NCI-H2196 (cell line): Measurements from ENCODE around the gene SALL3.

ENCODE experiments used
- DNase-seq: peaks from one replicate; lab custom pipeline; 2025; ENCODE audit not compliant: unreplicated experiment; lab: John Stamatoyannopoulos, UW

Gene SALL3

GRCh38 chr18:78979056-78979729 lies 425 bp upstream of the SALL3 start:
- DNase-seq, result peak; percentile 45

- DNase-seq, result peak; percentile 41
Measured at GRCh38 chr18:78980279-78980771, 707 bp downstream of the SALL3 start.

DNA sequence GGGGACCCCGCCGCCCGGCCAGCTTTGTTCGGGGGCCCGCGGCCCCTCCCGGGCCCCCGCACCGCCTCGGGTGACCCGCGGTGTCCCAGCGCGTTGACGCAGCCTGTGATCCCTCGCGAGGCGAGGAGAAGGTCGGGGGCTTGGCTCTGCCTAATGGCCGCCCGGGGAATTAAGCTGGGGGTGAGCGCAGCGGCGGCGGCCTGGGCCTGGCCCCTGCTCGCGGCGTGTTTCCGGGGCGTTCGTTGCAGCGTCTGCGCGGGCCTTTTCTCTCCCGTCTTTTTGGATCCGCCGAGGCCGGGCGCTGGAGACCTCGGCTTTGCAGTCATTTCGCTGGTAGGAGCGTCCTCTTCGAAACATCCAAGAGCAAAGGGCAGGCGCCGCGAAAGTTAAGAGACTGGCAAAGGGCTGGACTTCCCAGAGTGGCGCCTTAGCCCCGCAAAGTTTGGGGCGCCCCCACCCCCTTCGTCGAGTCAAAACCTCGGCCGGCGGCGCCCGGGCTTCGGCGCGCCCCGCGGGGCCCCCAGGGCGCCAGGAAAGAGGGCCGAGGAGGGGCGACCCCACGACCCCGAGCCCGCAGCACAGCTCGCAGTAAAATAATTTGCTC lies 1.3 kb downstream of the SALL3 start:
- DNase-seq, result no peak

GRCh38 chr18:78981394-78981831 lies 1.8 kb downstream of the SALL3 start:
- DNase-seq, result no peak

- DNase-seq, result no peak
Measured at GRCh38 chr18:78981989-78982620, 2.5 kb downstream of the SALL3 start.

DNA sequence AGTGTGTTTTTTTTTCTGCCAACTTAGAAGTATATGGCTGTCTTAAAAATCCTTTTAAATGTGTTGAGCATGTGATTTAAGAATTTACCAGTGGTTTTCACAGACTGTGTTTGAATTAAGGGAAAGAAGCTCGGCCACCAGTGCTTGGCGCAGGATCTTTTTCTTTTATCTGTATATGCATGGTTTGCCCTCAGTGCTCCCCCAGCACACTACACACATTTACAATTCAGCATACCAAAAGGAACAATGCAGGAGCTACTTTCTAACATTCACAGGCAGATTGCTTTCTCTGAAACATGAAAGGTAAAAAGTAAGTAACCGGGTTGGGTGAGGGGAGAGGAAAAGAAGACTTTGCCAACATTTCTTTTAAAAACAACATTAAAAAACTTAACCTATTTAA lies 3.9 kb downstream of the SALL3 start:
- no peak for DNase-seq

- DNase-seq, result peak; percentile 79
Measured at GRCh38 chr18:78984941-78985784, 5.5 kb downstream of the SALL3 start.

- DNase-seq, result peak; percentile 68
Measured at GRCh38 chr18:78986018-78986481, 6.4 kb downstream of the SALL3 start.

DNA sequence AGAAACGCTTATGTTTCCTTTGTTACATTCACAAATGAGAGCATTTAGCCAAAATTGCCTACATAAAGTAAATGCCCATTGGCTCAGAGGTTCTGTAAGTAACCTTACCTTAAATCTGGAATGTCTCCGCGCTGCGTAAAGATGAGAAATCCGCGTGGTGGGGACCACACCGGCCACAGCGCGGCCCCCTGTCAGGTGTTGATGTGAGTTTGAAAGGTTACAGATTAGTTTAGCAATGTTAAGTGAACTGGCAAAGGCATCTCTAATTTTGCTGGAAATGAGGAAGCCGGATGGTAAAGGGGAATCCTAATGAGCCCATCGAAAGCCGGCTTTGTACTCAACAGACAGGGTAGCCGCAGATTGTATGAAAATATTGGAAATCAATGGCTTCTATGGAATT lies 11.8 kb downstream of the SALL3 start:
- DNase-seq, result no peak

DNA sequence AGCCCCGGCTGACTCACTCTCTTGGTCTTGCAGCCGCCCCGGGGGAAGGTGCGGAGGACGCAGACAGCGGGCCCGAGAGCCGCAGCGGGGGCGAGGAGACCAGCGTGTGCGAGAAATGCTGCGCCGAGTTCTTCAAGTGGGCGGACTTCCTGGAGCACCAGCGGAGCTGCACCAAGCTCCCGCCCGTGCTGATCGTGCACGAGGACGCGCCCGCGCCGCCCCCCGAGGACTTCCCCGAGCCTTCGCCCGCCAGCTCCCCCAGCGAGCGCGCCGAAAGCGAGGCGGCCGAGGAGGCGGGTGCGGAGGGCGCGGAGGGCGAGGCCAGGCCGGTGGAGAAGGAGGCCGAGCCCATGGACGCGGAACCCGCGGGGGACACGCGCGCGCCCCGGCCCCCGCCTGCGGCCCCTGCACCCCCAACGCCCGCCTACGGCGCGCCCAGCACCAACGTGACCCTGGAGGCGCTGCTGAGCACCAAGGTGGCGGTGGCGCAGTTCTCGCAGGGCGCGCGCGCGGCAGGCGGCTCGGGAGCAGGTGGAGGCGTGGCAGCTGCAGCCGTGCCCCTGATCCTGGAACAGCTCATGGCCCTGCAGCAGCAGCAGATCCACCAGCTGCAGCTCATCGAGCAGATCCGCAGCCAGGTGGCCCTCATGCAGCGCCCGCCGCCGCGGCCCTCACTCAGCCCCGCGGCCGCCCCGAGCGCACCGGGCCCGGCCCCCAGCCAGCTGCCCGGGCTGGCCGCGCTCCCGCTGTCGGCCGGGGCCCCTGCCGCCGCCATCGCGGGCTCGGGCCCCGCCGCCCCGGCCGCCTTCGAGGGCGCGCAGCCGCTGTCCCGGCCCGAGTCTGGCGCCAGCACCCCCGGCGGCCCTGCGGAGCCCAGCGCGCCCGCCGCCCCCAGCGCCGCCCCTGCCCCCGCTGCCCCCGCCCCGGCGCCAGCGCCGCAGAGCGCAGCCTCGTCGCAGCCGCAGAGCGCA lies 12.7 kb downstream of the SALL3 start:
- DNase-seq, result peak; percentile 75

DNA sequence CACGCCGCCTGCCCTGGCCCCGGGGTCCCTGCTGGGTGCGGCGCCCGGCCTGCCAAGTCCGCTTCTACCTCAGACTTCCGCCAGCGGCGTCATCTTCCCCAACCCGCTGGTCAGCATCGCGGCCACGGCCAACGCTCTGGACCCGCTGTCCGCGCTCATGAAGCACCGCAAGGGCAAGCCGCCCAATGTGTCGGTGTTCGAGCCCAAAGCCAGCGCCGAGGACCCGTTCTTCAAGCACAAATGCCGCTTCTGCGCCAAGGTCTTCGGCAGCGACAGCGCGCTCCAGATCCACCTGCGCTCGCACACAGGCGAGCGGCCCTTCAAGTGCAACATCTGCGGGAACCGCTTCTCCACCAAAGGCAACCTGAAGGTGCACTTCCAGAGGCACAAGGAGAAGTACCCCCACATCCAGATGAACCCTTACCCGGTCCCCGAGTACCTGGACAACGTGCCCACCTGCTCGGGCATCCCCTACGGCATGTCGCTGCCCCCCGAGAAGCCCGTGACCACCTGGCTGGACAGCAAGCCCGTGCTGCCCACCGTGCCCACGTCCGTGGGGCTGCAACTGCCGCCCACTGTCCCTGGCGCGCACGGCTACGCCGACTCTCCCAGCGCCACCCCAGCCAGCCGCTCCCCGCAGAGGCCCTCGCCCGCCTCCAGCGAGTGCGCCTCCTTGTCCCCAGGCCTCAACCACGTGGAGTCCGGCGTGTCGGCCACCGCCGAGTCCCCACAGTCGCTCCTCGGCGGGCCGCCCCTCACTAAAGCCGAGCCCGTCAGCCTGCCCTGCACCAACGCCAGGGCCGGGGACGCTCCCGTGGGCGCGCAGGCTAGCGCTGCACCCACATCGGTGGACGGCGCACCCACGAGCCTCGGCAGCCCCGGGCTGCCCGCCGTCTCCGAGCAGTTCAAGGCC lies 13.7 kb downstream of the SALL3 start:
- DNase-seq, result no peak

- DNase-seq, result no peak
Measured at GRCh38 chr18:78994000-78994399, 14.4 kb downstream of the SALL3 start.

DNA sequence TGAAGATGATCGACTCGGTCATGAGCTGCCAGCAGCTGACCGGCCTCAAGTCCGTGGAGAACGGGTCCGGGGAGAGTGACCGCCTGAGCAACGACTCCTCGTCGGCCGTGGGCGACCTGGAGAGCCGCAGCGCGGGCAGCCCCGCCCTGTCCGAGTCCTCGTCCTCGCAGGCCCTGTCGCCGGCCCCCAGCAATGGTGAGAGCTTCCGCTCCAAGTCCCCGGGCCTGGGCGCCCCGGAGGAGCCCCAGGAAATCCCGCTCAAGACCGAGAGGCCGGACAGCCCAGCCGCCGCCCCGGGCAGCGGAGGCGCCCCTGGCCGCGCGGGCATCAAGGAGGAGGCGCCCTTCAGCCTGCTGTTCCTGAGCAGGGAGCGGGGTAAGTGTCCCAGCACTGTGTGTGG lies 14.9 kb downstream of the SALL3 start:
- DNase-seq, result no peak

GRCh38 chr18:78994977-78995582 lies 15.5 kb downstream of the SALL3 start:
- no peak for DNase-seq

- no peak for DNase-seq
Measured at GRCh38 chr18:78995740-78996395, 16.2 kb downstream of the SALL3 start.

- no peak for DNase-seq
Measured at GRCh38 chr18:78996741-78997490, 17.3 kb downstream of the SALL3 start.

DNA sequence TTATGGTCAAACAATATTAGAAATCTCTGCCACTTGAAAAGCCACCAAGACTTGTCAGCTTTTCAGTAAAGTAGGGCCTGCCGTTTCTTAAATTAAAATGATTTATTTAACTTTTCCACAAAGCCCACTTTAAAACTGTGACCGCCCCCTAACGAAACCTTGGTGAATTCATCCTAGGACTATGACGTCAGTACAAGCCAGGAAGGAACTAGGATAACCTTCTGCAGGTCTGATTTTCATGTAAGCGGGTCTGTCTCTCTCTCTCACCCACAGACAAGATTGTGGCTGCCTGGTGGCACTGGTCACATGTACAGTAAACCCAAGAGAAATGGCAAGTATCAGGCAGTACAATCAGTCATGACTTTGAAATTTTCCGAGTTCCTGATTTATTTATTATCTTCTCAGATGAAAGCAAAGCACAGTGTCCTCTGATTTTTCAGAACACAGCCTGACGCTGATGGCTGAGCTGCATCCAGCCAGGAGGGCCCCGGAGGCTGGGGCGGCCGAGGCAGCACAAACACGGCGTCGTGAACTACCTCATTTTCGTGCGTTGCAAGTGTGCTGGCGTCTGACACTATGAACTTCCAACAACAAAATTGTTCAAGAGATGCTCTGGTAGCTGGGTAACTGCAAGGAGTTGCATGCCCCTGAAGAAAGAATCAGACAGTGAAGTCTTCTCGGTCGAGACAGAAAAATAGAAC lies 18.9 kb downstream of the SALL3 start:
- no peak for DNase-seq
